RKO (cell line): ENCODE results near the gene EMC1.
A peak's percentile ranks its signal among the peaks of the same experiment; 100 is the strongest.
"Not testable (repeated sequence)": the region's sequence is repeated elsewhere in the genome, so short reads cannot be mapped to it uniquely, and the experiment has no call there.

ENCODE experiments used
- DNase-seq: peaks from one replicate; pipeline ENCODE4 v3.0.0-alpha.2; 2016; ENCODE audit warnings: low spot score

Gene EMC1

GRCh38 chr1:19260211-19261138, 9.2 kb upstream of the EMC1 start:
- DNase-seq: peak; percentile 84

GRCh38 chr1:19258353-19258752, 7.0 kb upstream of the EMC1 start:
- no peak for DNase-seq

DNA sequence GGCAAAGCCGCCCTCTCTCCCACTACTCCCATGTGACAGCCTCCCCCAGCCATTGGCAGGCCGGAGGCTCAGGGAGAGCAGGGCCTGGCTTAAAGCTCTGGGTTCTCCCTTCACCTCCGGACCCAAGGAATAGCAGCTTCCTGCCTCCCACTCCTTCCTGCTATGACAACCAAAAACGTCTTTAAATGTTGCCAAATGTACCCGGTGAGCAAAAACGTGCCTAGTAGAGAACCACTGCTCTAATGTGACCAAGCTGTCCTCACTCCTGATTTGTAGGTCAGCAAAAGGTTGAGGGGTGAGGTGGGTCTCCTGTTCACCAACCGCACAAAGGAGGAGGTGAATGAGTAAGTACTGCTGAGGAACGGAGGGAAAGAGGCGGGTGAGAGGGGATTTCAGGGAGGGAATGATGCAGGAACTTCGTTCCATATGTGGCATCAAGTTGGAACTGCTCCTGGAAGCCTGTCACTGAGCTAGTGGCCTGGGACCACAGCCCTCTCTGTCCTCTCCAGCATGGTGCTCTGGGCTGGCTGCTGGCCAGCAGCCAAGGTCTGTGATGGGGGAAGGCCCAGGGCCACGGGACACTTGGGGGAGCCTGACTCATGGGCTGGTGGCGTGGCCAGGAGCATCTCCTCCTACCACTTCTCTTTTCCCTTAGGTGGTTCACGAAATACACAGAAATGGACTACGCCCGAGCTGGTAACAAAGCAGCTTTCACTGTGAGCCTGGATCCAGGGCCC, 6.0 kb upstream of the EMC1 start:
- no peak for DNase-seq

GRCh38 chr1:19256301-19256700, 5.0 kb upstream of the EMC1 start:
- not testable (repeated sequence) for DNase-seq

DNA sequence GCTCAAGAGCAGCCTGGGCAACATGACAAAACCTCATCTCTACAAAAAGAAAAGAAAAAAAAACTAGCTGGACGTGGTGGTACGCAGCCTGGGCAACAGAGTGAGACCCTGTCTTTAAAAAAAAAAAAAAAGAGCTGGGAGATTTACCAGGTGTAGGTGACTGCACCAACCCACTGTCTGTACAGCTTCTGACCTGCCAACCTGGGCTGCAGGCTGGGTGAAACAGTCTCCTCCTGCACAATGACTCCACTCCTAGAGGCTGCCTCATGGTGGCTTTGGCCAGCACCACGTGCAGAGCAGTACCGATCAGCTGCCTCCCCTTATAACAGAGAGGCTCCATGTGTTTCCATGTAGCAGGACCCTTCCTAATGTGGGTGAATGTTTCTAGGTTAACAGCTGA, 4.0 kb upstream of the EMC1 start:
- DNase-seq: no peak

DNA sequence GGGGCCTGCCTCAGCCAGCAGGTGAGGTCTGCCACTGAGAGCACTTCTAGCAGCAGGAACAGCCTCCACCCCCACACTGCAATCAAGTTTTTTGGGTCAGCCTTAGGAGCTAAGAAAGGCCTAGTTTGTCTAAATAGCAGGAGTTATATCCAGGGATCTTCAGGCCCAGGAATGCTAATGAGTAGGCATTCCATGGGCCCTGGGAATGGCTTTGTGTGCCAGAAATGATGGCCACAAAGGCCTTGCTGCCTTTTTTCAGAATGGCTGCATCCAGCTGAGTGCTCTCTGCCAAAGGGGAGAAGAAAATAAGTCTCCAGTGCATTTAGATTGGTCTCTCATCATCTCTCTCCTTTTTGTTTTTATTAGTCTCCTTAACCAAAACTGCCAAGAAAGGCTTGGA, 3.1 kb upstream of the EMC1 start:
- no peak for DNase-seq

- peak; percentile 51 for DNase-seq
Observed at GRCh38 chr1:19250629-19251304, 557 bp downstream of the EMC1 start.

DNA sequence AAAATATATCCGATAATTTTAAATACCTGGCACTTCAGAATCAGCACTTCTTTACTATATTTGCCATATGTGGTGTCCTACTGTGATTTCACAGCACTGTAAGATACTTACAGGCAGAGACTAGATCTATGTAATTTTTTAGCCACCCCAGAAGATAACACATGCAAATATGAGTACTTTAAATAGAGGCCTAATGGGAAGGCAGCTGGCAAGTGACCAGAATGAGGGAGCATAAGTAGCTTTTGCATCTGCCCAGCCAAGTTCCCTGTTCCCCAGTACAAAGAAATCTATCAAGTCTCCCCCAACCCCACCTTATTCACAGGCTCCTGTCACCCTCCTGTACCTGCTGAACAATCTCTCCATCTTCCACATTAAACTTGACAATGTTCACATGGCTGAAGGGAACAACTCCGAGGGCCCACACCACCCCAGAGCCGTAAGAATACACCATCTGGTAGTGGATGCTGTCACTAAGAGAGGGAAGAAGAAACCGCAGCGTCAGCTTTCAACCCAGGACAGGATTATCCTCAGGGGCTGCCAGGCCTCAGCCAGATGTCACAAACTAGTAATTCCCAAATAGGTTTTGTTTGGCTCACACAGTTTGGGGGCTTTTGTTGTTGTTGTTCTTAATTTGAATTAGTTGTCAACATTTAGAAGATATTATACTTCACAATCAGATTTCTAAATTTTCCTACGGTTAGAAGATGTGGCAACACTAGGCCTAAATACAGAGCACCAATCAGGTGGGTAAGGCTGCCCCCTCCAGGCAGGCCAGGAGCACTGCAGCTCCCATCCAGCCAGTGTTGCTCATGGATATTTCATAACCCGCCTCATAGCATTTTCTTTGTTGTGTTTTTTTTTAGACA, 10.4 kb downstream of the EMC1 start:
- DNase-seq: peak; percentile 74

DNA sequence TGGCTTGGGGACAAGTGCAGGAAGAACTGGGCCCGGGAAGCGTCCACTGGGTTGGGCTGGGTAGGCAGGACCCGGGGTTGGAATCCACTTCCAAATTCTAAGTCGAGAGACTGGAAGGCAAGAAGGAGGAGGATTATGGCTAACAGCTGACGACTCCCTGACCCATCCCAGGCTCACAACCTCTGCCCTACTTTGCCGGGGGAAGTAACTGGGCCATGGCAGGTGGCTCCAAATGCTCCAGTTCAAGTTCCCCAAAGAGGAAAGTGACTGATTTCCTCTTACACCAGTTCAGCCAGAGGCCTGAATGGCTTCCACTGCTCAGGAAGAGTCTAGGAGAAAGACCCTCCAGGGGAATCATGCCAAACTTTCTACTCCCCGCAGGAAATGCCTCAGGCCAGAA, 11.4 kb downstream of the EMC1 start:
- no peak for DNase-seq

- DNase-seq: no peak
Observed at GRCh38 chr1:19234224-19234623, 17.1 kb downstream of the EMC1 start.

GRCh38 chr1:19232524-19232846, 18.8 kb downstream of the EMC1 start:
- DNase-seq: no peak

- not testable (repeated sequence) for DNase-seq
Observed at GRCh38 chr1:19231736-19232523, 19.4 kb downstream of the EMC1 start.

GRCh38 chr1:19229828-19230325, 21.4 kb downstream of the EMC1 start:
- no peak for DNase-seq

- DNase-seq: no peak
Observed at GRCh38 chr1:19229229-19229628, 22.1 kb downstream of the EMC1 start.

DNA sequence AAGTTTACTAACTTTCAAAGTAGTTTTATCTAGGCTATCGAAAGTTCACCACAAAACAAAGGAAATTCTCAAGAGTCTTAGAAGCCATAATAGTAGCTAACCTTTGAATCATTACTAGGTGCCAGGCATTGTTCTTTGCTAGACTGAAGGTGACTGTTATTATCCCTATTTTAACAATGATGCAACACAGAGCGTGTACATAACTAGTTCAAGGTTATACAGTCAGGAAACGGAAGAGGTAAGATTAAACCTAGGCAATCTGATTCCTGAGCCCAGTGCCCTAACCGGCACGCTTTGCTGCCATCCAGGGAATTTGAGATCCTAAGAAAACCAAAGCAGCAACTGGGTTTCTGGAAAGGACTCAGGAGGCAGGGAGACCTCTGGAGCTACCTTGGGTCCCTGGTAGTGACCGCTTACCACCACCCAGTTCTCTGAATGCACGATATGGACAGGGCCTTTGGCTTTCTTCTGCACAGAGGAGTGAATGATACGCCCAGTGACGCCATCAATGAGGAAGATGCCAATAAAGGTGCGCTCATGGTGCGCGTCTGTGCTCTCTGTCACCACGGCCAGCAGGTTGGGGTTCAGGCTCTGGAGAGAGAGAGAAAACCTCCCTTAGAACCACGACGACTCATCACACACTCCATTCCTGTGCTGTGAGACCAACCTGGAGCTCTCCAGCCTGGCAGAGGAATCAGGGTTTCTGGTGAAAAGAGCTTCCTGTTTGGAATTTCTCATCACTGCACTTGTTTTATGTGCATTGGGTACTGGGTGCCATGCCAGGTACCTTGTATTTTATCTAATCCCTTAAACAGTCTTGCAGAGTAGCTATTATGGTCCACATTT, 28.1 kb downstream of the EMC1 start:
- peak; percentile 37 for DNase-seq

DNA sequence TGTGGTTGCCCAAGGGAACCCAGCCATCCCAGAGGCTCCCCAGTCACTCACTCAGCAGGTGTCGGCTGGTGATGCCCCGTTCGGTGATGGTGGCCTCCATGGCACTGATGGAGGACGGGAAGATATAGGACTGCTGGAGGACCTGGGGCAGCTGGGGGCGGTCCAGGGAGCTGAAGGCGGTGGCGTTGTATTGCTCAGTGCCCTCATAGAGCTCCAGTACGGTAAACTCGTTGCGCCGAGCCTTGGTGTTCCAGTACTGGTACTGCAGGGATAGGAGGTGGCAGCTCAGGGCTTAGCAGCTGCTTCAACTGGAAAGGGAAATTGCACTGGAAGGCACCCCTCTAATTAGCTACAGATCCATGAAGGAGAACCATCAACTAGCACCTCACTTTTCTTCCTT, 28.8 kb downstream of the EMC1 start:
- DNase-seq: no peak

- DNase-seq: no peak
Observed at GRCh38 chr1:19220991-19221390, 30.3 kb downstream of the EMC1 start.

GRCh38 chr1:19220080-19220846, 31.1 kb downstream of the EMC1 start:
- DNase-seq: no peak

GRCh38 chr1:19219451-19219850, 31.9 kb downstream of the EMC1 start:
- no peak for DNase-seq
